A673 (cell line): ENCODE data around the gene ZBP1. TPM values are rescaled to one million over a fixed set of nuclear protein-coding genes. Genes with fewer than 3 reads are reported as not detected.

Experiments
- BruUV-seq: library from RNA; stranded (reverse); fragments of 400-500 nt; replicated peaks from 2 replicates; lab custom pipeline; 2021; lab: Mats Ljungman, UMichigan
- CTCF ChIA-PET: fragments of 300-600 bp; sonication (Branson Sonifier 250); formaldehyde crosslinking; loops from one replicate; lab custom pipeline; 2022; ENCODE audit warnings: antibody characterized with exemption; lab: Charles Lee
- POLR2A ChIA-PET: fragments of 300-600 bp; sonication (Branson Sonifier 250); formaldehyde crosslinking; loops from one replicate; lab custom pipeline; 2022; ENCODE audit warnings: antibody characterized with exemption; ENCODE audit not compliant: low non-redundant PET; lab: Charles Lee
- DNase-seq: peaks from one replicate; pipeline ENCODE4 v3.0.0-alpha.2; 2015; ENCODE audit warnings: low spot score
- H3K27ac ChIP-seq: fragments of 200-600 bp; sonication (generic); 2 replicates; pipeline ENCODE4 v1.5.1; 2016; ENCODE audit warnings: mixed run types, low read depth, mild to moderate bottlenecking, mixed read lengths, antibody characterized with exemption, low read length; ENCODE audit not compliant: poor library complexity, severe bottlenecking
- H3K27me3 ChIP-seq: fragments of 200-600 bp; sonication (generic); replicated peaks from 2 replicates; pipeline ENCODE4 v1.6.1; 2017; ENCODE audit warnings: mixed run types, low read depth, mild to moderate bottlenecking, mixed read lengths, antibody characterized with exemption, low read length; ENCODE audit not compliant: insufficient read depth, poor library complexity
- H3K36me3 ChIP-seq: fragments of 200-600 bp; sonication (generic); 2 replicates; pipeline ENCODE4 v1.6.1; 2016; ENCODE audit warnings: mixed run types, mild to moderate bottlenecking, mixed read lengths, antibody characterized with exemption, low read length; ENCODE audit not compliant: insufficient read depth, poor library complexity, severe bottlenecking
- H3K4me1 ChIP-seq: fragments of 200-600 bp; sonication (generic); 2 replicates; pipeline ENCODE4 v1.6.1; 2017; ENCODE audit warnings: mixed run types, mild to moderate bottlenecking, mixed read lengths, antibody characterized with exemption, low read length; ENCODE audit not compliant: insufficient read depth, poor library complexity, severe bottlenecking
- H3K4me3 ChIP-seq: fragments of 200-600 bp; sonication (generic); 2 replicates; pipeline ENCODE4 v1.5.1; 2016; ENCODE audit warnings: low read depth, mixed run types, mild to moderate bottlenecking, mixed read lengths, low read length; ENCODE audit not compliant: poor library complexity, severe bottlenecking
- H3K9me3 ChIP-seq: fragments of 200-600 bp; sonication (generic); 2 replicates; pipeline ENCODE4 v1.6.1; 2016; ENCODE audit warnings: mixed run types, low read depth, mild to moderate bottlenecking, mixed read lengths, antibody characterized with exemption, low read length; ENCODE audit not compliant: poor library complexity, severe bottlenecking
- EZH2 ChIP-seq: fragments of 200-600 bp; sonication (generic); IDR thresholded peaks from 2 replicates; pipeline ENCODE4 v1.6.1; 2017; ENCODE audit warnings: borderline replicate concordance, low read depth, mild to moderate bottlenecking, mixed read lengths, antibody characterized with exemption, low read length; ENCODE audit not compliant: poor library complexity, severe bottlenecking
- intact Hi-C: fragments of 100-400 bp; cut with micrococcal nuclease; formaldehyde crosslinking; loops from one replicate; pipeline ENCODE4 v1.10.0; 2022; ENCODE audit not compliant: unreplicated experiment
- total RNA-seq: library from RNA; stranded (reverse); gene quantifications from 2 replicates; pipeline ENCODE4 v1.2.3, GENCODE V29; 2021
- TF ChIP-seq, protein P1 (sequence below): fragments of 300-800, 200-600 bp; sonication (generic); conservative IDR thresholded peaks from 2 replicates; pipeline ENCODE4 v1.5.1; 2017; ENCODE audit warnings: low read depth, mild to moderate bottlenecking, antibody characterized with exemption, low read length, moderate library complexity, mixed read lengths

Gene ZBP1
- total RNA-seq, 1 experiment from 2014 or later = not detected

DNA sequence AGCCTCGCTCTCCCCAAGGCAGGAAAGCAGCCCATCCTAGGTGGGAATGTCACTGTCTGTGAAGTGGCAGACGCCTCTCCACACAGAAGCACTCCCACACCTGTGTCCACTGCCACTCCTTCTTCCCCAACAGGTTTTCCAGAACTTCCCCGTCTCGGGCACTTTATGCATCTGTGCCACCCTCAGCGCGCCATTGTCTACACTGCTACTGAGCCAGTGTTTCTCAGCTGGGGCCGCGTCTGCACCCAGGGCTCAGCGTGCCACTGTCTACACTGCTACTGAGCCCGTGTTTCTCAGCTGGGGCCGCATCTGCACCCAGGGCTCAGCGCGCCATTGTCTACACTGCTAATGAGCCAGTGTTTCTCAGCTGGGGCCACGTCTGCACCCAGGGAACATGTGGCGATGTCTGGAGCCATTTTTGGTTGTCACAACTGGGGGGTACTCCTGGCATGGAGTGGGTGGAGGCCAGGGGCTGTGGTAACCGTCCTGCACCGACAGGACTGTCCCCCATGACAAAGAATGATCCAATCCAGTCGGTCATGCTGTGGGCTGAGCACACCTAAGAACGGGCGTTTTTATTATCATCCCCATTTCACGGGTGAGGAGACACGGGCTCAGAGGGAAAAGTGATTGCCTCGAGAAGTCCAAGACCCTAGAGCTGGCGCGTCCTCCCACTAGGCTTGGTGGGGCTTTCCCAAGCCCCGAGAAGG, 41.7 kb upstream of the ZBP1 start:
- CTCF ChIA-PET = no interaction called here
- Histone ChIP-seq H3K27ac (no peak overlapping the region), H3K9me3 (no peaks in the 10 kb centered on the region), H3K36me3 (no peaks in the 10 kb centered on the region), H3K27me3 (no peaks in the 10 kb centered on the region), H3K4me1 (peaks cover 6% of the 10 kb centered on the region), H3K4me3 (no peak overlapping the region)
- TF ChIP-seq EZH2 = no peak
- TF ChIP-seq, protein P1, sequence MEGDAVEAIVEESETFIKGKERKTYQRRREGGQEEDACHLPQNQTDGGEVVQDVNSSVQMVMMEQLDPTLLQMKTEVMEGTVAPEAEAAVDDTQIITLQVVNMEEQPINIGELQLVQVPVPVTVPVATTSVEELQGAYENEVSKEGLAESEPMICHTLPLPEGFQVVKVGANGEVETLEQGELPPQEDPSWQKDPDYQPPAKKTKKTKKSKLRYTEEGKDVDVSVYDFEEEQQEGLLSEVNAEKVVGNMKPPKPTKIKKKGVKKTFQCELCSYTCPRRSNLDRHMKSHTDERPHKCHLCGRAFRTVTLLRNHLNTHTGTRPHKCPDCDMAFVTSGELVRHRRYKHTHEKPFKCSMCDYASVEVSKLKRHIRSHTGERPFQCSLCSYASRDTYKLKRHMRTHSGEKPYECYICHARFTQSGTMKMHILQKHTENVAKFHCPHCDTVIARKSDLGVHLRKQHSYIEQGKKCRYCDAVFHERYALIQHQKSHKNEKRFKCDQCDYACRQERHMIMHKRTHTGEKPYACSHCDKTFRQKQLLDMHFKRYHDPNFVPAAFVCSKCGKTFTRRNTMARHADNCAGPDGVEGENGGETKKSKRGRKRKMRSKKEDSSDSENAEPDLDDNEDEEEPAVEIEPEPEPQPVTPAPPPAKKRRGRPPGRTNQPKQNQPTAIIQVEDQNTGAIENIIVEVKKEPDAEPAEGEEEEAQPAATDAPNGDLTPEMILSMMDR = no peak
- DNase-seq = no peak
- intact Hi-C loops = no loop called here
- POLR2A ChIA-PET = no interaction called here
- BruUV-seq = no TSS peak

DNA sequence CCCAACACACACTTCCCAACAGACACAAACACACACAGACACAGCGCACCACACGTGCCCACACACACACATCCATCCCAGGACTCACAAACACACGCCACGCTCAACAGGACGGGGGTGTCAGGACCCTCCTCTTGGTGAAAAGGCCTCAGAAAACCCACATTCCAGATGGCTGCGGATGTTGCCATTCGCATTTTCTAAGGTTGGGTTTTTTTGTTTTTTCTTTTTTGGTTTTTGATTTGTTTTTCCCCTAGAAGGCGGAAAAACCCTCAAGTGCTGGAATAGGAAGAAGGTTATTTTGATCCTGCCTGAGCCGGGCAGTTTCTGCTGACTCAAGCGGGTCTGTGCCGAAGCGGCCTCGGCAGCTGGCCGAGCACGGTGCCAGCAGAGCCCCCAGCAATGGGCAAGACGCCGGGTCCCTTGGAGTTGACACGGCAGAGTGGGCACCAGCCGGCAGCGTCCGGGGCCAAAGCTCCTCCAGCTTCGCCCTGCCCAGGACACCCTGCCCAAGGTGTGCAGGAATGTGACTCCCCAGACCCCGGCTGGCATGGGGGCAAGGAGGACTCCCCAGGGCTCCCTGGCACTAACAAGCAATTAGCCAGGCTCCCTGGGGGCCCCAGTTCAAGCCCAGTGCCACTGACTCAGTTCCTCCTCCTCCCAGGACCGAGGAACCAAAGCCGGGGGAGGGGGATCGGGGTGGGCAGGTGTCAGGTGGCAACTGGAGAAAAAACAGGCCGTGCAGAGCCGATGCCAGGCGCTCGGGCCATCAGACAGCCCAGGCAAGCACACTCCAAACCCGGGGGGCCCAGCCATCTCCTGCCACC, 40.9 kb upstream of the ZBP1 start:
- no peak for DNase-seq
- Histone ChIP-seq H3K4me1 (peaks cover 6% of the 10 kb centered on the region), H3K27me3 (no peaks in the 10 kb centered on the region), H3K9me3 (no peaks in the 10 kb centered on the region), H3K36me3 (no peaks in the 10 kb centered on the region), H3K4me3 (no peak overlapping the region), H3K27ac (no peak overlapping the region)
- POLR2A ChIA-PET = no interaction called here
- CTCF ChIA-PET = no interaction called here
- no peak for TF ChIP-seq EZH2
- TF ChIP-seq, protein P1 = no peak
- intact Hi-C loops = no loop called here
- BruUV-seq = no TSS peak

DNA sequence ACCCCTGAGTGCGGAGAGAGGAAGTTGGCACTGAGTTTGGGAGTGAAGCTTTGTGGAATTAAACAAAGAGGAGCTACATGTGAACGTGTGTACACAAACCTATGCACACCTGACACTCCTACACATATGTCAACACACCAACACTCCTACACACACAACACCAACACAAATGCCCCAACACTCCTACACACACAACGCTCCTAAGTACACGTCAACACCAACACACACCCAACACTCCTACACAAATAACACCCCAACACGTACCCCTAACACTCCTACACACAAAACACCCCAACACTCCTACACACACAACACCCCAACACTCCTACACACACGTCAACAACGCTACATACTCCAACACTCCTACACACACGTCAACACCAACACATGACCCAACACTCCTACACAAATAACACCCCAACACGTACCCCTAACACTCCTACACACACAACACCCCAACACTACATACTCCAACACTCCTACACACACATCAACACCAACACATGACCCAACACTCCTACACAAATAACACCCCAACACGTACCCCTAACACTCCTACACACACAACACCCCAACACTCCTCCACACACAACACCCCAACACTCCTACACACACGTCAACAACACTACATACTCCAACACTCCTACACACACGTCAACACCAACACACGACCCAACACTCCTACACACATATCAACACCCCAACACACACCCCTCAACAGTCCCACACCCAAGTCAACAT, 40.1 kb upstream of the ZBP1 start:
- intact Hi-C loops = no loop called here
- no peak for DNase-seq
- Histone ChIP-seq H3K27ac (no peak overlapping the region), H3K27me3 (no peaks in the 10 kb centered on the region), H3K4me3 (no peak overlapping the region), H3K4me1 (peaks cover 6% of the 10 kb centered on the region), H3K9me3 (no peaks in the 10 kb centered on the region), H3K36me3 (no peaks in the 10 kb centered on the region)
- BruUV-seq = no TSS peak
- TF ChIP-seq, protein P1 = no peak
- TF ChIP-seq EZH2 = no peak
- ChIA-PET CTCF (no interaction called here), POLR2A (no interaction called here)
